ENCODE results near the gene PRLR. TPM values are rescaled to one million over a fixed set of nuclear protein-coding genes. Genes with fewer than 3 reads are reported as not detected.

The PRLR gene
- total and polyA plus RNA-seq, 2 of the 13 experiments (the other 11 are each of a cell fraction or from before 2014, with no cell fraction given), result 12.2 to 13.3 TPM

DNA sequence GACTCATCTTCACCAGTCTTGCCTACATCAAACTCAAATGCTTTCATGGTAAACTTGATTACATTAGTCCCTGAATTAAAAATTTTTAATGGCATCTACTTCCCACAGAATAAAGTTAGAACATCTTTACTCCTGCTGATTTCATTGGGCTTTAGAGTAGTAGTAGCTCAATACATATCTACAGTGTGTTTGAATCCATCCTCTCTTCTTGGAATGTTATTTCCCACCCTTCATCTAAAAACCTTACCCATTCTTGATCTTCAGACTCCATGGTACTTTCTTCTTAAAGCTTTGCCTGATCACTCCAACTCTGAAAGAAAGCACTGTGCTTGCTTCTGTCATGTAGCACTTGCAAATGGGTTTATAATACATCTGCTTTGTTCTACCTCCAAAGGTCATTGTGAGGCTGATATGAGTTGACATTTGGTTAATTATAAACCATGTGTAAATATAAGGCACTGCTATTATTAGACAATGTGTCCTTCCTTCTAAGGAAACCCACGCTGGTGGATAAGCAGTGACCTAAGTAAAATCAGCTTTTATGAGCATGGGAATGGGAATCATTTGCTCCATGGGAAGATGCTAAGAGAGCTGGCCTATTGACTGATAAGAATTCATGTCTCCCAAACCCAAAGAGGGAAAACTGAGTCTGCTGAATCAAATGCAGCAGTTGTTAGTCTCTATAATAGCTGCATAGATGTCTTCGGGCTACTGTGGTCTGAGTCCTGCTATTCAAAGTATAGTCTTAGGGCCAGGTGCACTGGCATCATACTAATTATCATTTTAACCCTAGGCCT is 7.5 kb upstream of the PRLR start (continued):
- TF ChIP-seq, protein P1, sequence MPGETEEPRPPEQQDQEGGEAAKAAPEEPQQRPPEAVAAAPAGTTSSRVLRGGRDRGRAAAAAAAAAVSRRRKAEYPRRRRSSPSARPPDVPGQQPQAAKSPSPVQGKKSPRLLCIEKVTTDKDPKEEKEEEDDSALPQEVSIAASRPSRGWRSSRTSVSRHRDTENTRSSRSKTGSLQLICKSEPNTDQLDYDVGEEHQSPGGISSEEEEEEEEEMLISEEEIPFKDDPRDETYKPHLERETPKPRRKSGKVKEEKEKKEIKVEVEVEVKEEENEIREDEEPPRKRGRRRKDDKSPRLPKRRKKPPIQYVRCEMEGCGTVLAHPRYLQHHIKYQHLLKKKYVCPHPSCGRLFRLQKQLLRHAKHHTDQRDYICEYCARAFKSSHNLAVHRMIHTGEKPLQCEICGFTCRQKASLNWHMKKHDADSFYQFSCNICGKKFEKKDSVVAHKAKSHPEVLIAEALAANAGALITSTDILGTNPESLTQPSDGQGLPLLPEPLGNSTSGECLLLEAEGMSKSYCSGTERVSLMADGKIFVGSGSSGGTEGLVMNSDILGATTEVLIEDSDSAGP (CRISPR knock-in tag; IDR thresholded peaks at IDR 0.05; ENCODE audit: borderline replicate concordance), result no peak
- TF ChIP-seq ZNF331 (CRISPR knock-in tag; IDR thresholded peaks at IDR 0.05) (peak; percentile 30; the same call in 1 of the 2 replicates), ZNF230 (CRISPR knock-in tag; IDR thresholded peaks at IDR 0.05) (no peak), CBX2 (IDR thresholded peaks at IDR 0.05; ENCODE audit: low read depth, low read length) (no peak), CBX2 (CRISPR knock-in tag; IDR thresholded peaks at IDR 0.05; ENCODE audit: low read depth) (no peak), ZNF569 (CRISPR knock-in tag; IDR thresholded peaks at IDR 0.05; ENCODE audit: borderline replicate concordance) (no peak), ZBTB7A (CRISPR knock-in tag; IDR thresholded peaks at IDR 0.05) (no peak), POLR2A (IDR thresholded peaks at IDR 0.05; ENCODE audit: insufficient read depth in 1 of 2, low read depth in 2 of 2, low read length in 2 of 2) (no peak), ZNF274 (CRISPR knock-in tag; IDR thresholded peaks at IDR 0.05) (no peak), ARNT2 (CRISPR knock-in tag; IDR thresholded peaks at IDR 0.05; ENCODE audit: low read depth) (no peak), HNRNPLL (IDR thresholded peaks at IDR 0.05; ENCODE audit: low read depth, low read length, poor library complexity, severe bottlenecking) (no peak), DNMT1 (CRISPR knock-in tag; IDR thresholded peaks at IDR 0.05) (no peak), NR2C2 (CRISPR knock-in tag; IDR thresholded peaks at IDR 0.05; ENCODE audit: borderline replicate concordance) (no peak), ASH2L (IDR thresholded peaks at IDR 0.05; ENCODE audit: insufficient read length, low read depth, low read length) (peak; percentile 72), MED8 (CRISPR knock-in tag; IDR thresholded peaks at IDR 0.05; ENCODE audit: insufficient replicate concordance) (no peak)
- TF ChIP-seq, protein P2, sequence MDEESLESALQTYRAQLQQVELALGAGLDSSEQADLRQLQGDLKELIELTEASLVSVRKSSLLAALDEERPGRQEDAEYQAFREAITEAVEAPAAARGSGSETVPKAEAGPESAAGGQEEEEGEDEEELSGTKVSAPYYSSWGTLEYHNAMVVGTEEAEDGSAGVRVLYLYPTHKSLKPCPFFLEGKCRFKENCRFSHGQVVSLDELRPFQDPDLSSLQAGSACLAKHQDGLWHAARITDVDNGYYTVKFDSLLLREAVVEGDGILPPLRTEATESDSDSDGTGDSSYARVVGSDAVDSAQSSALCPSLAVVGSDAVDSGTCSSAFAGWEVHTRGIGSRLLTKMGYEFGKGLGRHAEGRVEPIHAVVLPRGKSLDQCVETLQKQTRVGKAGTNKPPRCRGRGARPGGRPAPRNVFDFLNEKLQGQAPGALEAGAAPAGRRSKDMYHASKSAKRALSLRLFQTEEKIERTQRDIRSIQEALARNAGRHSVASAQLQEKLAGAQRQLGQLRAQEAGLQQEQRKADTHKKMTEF (CRISPR knock-in tag; IDR thresholded peaks at IDR 0.05), result peak; percentile 52; the same call in 1 of the 2 replicates
- TF ChIP-seq, protein P3, sequence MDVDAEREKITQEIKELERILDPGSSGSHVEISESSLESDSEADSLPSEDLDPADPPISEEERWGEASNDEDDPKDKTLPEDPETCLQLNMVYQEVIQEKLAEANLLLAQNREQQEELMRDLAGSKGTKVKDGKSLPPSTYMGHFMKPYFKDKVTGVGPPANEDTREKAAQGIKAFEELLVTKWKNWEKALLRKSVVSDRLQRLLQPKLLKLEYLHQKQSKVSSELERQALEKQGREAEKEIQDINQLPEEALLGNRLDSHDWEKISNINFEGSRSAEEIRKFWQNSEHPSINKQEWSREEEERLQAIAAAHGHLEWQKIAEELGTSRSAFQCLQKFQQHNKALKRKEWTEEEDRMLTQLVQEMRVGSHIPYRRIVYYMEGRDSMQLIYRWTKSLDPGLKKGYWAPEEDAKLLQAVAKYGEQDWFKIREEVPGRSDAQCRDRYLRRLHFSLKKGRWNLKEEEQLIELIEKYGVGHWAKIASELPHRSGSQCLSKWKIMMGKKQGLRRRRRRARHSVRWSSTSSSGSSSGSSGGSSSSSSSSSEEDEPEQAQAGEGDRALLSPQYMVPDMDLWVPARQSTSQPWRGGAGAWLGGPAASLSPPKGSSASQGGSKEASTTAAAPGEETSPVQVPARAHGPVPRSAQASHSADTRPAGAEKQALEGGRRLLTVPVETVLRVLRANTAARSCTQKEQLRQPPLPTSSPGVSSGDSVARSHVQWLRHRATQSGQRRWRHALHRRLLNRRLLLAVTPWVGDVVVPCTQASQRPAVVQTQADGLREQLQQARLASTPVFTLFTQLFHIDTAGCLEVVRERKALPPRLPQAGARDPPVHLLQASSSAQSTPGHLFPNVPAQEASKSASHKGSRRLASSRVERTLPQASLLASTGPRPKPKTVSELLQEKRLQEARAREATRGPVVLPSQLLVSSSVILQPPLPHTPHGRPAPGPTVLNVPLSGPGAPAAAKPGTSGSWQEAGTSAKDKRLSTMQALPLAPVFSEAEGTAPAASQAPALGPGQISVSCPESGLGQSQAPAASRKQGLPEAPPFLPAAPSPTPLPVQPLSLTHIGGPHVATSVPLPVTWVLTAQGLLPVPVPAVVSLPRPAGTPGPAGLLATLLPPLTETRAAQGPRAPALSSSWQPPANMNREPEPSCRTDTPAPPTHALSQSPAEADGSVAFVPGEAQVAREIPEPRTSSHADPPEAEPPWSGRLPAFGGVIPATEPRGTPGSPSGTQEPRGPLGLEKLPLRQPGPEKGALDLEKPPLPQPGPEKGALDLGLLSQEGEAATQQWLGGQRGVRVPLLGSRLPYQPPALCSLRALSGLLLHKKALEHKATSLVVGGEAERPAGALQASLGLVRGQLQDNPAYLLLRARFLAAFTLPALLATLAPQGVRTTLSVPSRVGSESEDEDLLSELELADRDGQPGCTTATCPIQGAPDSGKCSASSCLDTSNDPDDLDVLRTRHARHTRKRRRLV (CRISPR knock-in tag; IDR thresholded peaks at IDR 0.05), result no peak
- TF ChIP-seq, protein P4, sequence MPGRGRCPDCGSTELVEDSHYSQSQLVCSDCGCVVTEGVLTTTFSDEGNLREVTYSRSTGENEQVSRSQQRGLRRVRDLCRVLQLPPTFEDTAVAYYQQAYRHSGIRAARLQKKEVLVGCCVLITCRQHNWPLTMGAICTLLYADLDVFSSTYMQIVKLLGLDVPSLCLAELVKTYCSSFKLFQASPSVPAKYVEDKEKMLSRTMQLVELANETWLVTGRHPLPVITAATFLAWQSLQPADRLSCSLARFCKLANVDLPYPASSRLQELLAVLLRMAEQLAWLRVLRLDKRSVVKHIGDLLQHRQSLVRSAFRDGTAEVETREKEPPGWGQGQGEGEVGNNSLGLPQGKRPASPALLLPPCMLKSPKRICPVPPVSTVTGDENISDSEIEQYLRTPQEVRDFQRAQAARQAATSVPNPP (CRISPR knock-in tag; IDR thresholded peaks at IDR 0.05), result no peak
- TF ChIP-seq, protein P5, sequence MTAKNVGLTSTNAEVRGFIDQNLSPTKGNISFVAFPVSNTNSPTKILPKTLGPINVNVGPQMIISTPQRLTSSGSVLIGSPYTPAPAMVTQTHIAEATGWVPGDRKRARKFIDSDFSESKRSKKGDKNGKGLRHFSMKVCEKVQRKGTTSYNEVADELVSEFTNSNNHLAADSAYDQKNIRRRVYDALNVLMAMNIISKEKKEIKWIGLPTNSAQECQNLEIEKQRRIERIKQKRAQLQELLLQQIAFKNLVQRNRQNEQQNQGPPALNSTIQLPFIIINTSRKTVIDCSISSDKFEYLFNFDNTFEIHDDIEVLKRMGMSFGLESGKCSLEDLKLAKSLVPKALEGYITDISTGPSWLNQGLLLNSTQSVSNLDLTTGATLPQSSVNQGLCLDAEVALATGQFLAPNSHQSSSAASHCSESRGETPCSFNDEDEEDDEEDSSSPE (CRISPR knock-in tag; IDR thresholded peaks at IDR 0.05), result no peak
